Neural cell (in vitro differentiated cells): Measurements from ENCODE around the gene KLF12. TPM values are rescaled to one million over a fixed set of nuclear protein-coding genes. Genes with fewer than 3 reads are reported as not detected.

Experiments used
- H2AFZ ChIP-seq: fragments of 200-600, 300-800 bp; sonication (generic), shearing (Covaris generic); 2 replicates; pipeline ENCODE4 v1.6.0; 2014; ENCODE audit warnings: low read depth, mild to moderate bottlenecking, antibody characterized with exemption, low read length, moderate library complexity
- H3F3A ChIP-seq: fragments of 200-600 bp; shearing (Covaris generic); 2 replicates; pipeline ENCODE4 v1.6.1; 2016; ENCODE audit warnings: mild to moderate bottlenecking, moderate library complexity, mixed read lengths, antibody characterized with exemption, low read length; ENCODE audit not compliant: insufficient read depth, poor library complexity, severe bottlenecking
- H3K27ac ChIP-seq: fragments of 200-600, 300-800 bp; sonication (generic), shearing (Covaris generic); 2 replicates; pipeline ENCODE4 v1.5.1; 2014; ENCODE audit warnings: mild to moderate bottlenecking, low read length, moderate library complexity
- H3K27me3 ChIP-seq: fragments of 300-800, 200-600 bp; sonication (generic), shearing (Covaris generic); 2 replicates; pipeline ENCODE4 v1.6.0; 2014; ENCODE audit warnings: mild to moderate bottlenecking, low read depth, low read length, moderate library complexity; ENCODE audit not compliant: insufficient read depth
- H3K36me3 ChIP-seq: fragments of 300-800, 200-600 bp; sonication (generic), shearing (Covaris generic); 2 replicates; pipeline ENCODE4 v1.5.1; 2014; ENCODE audit warnings: mild to moderate bottlenecking, antibody characterized with exemption, low read length, moderate library complexity; ENCODE audit not compliant: insufficient read depth
- H3K4me2 ChIP-seq: fragments of 300-800, 200-600 bp; sonication (generic), shearing (Covaris generic); 2 replicates; pipeline ENCODE4 v1.6.0; 2014; ENCODE audit warnings: mild to moderate bottlenecking, low read length
- H3K4me3 ChIP-seq: fragments of 300-800, 200-600 bp; sonication (generic), shearing (Covaris generic); 2 replicates; pipeline ENCODE4 v1.5.1; 2014; ENCODE audit warnings: mild to moderate bottlenecking, low read length, moderate library complexity
- H3K79me2 ChIP-seq: fragments of 200-600 bp; shearing (Covaris generic); replicated peaks from 2 replicates; pipeline ENCODE4 v1.6.0; 2014; ENCODE audit warnings: mild to moderate bottlenecking, low read length, moderate library complexity; ENCODE audit not compliant: insufficient read depth
- H3K9ac ChIP-seq: fragments of 300-800, 200-600 bp; sonication (generic), shearing (Covaris generic); 2 replicates; pipeline ENCODE4 v1.6.1; 2016; ENCODE audit warnings: mild to moderate bottlenecking, low read length, mixed read lengths
- H3K9me2 ChIP-seq: fragments of 200-600 bp; shearing (Covaris generic); 2 replicates; pipeline ENCODE4 v1.6.1; 2016; ENCODE audit warnings: mild to moderate bottlenecking, low read length, mixed read lengths; ENCODE audit not compliant: insufficient read depth
- H3K9me3 ChIP-seq: fragments of 200-600, 300-800 bp; sonication (generic), shearing (Covaris generic); 2 replicates; pipeline ENCODE4 v1.6.1; 2016; ENCODE audit warnings: mild to moderate bottlenecking, mixed run types, low read length, moderate library complexity, mixed read lengths
- H4K20me1 ChIP-seq: fragments of 200-600 bp; shearing (Covaris generic); 2 replicates; pipeline ENCODE4 v1.6.1; 2016; ENCODE audit warnings: mild to moderate bottlenecking, mixed run types; ENCODE audit not compliant: insufficient read depth
- EP300 ChIP-seq: fragments of 450-650 bp; conservative IDR thresholded peaks from 2 replicates; pipeline ENCODE4 v1.6.1; 2014; ENCODE audit warnings: antibody characterized with exemption, mild to moderate bottlenecking, moderate library complexity; ENCODE audit not compliant: poor library complexity, severe bottlenecking
- EZH2 ChIP-seq: fragments of 200-600, 300-800 bp; shearing (Covaris generic), sonication (generic); IDR thresholded peaks from 2 replicates; pipeline ENCODE4 v1.6.1; 2014; ENCODE audit warnings: antibody characterized with exemption, low read length, borderline replicate concordance, mild to moderate bottlenecking; ENCODE audit not compliant: insufficient read depth, poor library complexity, severe bottlenecking
- MXI1 ChIP-seq: fragments of 450-650 bp; conservative IDR thresholded peaks from 2 replicates; pipeline ENCODE4 v1.6.1; 2014; ENCODE audit warnings: antibody characterized with exemption, mild to moderate bottlenecking; ENCODE audit not compliant: poor library complexity, severe bottlenecking
- POLR2AphosphoS5 ChIP-seq: IDR thresholded peaks from 2 replicates; pipeline ENCODE4 v1.6.1; 2012
- RAD21 ChIP-seq: fragments of 450-650 bp; conservative IDR thresholded peaks from 2 replicates; pipeline ENCODE4 v1.6.1; 2014; ENCODE audit warnings: antibody characterized with exemption, mild to moderate bottlenecking, moderate library complexity
- SMC3 ChIP-seq: fragments of 450-650 bp; conservative IDR thresholded peaks from 2 replicates; pipeline ENCODE4 v1.6.1; 2014; ENCODE audit warnings: antibody characterized with exemption, mild to moderate bottlenecking, moderate library complexity; ENCODE audit not compliant: poor library complexity
- TAF1 ChIP-seq: IDR thresholded peaks from 2 replicates; pipeline ENCODE4 v1.6.1; 2012; ENCODE audit warnings: low read depth
- polyA plus RNA-seq: library from polyadenylated mRNA; depleted of rRNA; stranded (reverse); fragments of >200 nt; gene quantifications from 2 replicates; pipeline ENCODE4 v1.2.3, GENCODE V29; 2014
- TF ChIP-seq, protein P1 (sequence below): fragments of 450-650 bp; IDR thresholded peaks from 2 replicates; pipeline ENCODE4 v1.5.1; 2014; ENCODE audit warnings: antibody characterized with exemption, mild to moderate bottlenecking, moderate library complexity; ENCODE audit not compliant: poor library complexity, severe bottlenecking
- TF ChIP-seq, protein P2 (sequence below): IDR thresholded peaks from 2 replicates; pipeline ENCODE4 v1.6.1; 2012; ENCODE audit warnings: borderline replicate concordance

The KLF12 gene
- polyA plus RNA-seq, 1 donor from 2014 or later = 53.5 TPM

DNA sequence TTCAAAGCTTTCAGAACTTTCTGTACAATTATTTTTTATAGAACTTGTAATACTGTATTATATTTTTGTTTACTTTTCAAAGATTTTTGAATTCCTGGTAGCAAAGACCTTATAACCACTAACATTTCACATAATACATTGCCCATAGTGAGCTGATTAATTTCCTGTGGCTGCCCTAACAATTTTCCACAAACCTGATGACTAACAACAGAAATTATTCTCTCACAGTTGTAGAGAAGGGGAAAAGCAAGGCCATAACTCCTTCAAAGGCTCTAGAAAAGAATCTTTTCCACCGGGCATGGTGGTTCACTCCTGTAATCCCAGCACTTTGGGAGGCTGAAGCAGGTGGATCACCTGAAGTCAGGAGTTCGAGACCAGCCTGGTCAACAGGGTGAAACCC lies 19.1 kb downstream of the KLF12 start:
- Histone ChIP-seq H3K36me3 (no peaks in the 10 kb centered on the region), H3K4me2 (no peak overlapping the region), H3K27ac (no peak overlapping the region), H4K20me1 (no peaks in the 10 kb centered on the region), H3F3A (no peaks in the 10 kb centered on the region), H2AFZ (no peak overlapping the region), H3K79me2 (peaks cover 91% of the 10 kb centered on the region), H3K27me3 (no peaks in the 10 kb centered on the region), H3K9me3 (no peaks in the 10 kb centered on the region), H3K4me3 (no peak overlapping the region), H3K9ac (no peak overlapping the region), H3K9me2 (no peaks in the 10 kb centered on the region)
- TF ChIP-seq RAD21 = no peak
- TF ChIP-seq POLR2AphosphoS5 = no peak
- TF ChIP-seq, protein P1, sequence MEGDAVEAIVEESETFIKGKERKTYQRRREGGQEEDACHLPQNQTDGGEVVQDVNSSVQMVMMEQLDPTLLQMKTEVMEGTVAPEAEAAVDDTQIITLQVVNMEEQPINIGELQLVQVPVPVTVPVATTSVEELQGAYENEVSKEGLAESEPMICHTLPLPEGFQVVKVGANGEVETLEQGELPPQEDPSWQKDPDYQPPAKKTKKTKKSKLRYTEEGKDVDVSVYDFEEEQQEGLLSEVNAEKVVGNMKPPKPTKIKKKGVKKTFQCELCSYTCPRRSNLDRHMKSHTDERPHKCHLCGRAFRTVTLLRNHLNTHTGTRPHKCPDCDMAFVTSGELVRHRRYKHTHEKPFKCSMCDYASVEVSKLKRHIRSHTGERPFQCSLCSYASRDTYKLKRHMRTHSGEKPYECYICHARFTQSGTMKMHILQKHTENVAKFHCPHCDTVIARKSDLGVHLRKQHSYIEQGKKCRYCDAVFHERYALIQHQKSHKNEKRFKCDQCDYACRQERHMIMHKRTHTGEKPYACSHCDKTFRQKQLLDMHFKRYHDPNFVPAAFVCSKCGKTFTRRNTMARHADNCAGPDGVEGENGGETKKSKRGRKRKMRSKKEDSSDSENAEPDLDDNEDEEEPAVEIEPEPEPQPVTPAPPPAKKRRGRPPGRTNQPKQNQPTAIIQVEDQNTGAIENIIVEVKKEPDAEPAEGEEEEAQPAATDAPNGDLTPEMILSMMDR = no peak
- TF ChIP-seq EZH2 = no peak
- TF ChIP-seq, protein P2, sequence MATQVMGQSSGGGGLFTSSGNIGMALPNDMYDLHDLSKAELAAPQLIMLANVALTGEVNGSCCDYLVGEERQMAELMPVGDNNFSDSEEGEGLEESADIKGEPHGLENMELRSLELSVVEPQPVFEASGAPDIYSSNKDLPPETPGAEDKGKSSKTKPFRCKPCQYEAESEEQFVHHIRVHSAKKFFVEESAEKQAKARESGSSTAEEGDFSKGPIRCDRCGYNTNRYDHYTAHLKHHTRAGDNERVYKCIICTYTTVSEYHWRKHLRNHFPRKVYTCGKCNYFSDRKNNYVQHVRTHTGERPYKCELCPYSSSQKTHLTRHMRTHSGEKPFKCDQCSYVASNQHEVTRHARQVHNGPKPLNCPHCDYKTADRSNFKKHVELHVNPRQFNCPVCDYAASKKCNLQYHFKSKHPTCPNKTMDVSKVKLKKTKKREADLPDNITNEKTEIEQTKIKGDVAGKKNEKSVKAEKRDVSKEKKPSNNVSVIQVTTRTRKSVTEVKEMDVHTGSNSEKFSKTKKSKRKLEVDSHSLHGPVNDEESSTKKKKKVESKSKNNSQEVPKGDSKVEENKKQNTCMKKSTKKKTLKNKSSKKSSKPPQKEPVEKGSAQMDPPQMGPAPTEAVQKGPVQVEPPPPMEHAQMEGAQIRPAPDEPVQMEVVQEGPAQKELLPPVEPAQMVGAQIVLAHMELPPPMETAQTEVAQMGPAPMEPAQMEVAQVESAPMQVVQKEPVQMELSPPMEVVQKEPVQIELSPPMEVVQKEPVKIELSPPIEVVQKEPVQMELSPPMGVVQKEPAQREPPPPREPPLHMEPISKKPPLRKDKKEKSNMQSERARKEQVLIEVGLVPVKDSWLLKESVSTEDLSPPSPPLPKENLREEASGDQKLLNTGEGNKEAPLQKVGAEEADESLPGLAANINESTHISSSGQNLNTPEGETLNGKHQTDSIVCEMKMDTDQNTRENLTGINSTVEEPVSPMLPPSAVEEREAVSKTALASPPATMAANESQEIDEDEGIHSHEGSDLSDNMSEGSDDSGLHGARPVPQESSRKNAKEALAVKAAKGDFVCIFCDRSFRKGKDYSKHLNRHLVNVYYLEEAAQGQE = no peak
- TF ChIP-seq MXI1 = no peak
- TF ChIP-seq TAF1 = no peak
- TF ChIP-seq EP300 = no peak
- no peak for TF ChIP-seq SMC3

DNA sequence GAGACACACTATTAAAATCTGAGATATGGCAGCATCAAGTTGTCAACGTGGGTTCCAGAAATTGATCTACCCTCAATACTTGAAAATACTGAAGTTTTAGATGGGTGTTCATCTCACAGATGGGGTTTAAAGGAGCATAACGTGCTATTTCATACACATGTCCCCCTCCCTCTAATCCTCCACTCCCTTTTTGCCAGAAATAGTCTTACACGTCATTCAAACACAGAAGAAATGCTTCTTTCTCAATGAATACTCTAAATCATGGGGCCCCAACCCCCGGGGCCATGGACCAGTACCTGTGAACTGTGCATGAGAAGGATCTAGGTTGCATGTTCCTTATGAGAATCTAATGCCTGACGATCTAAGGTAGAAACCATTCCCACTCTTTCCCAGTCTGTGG lies 19.6 kb downstream of the KLF12 start:
- Histone ChIP-seq H3K9me2 (no peaks in the 10 kb centered on the region), H3F3A (no peaks in the 10 kb centered on the region), H3K4me2 (no peak overlapping the region), H4K20me1 (no peaks in the 10 kb centered on the region), H3K27ac (no peak overlapping the region), H3K4me3 (no peak overlapping the region), H2AFZ (no peak overlapping the region), H3K36me3 (no peaks in the 10 kb centered on the region), H3K9ac (no peak overlapping the region), H3K79me2 (peaks cover 91% of the 10 kb centered on the region), H3K9me3 (no peaks in the 10 kb centered on the region), H3K27me3 (no peaks in the 10 kb centered on the region)
- TF ChIP-seq EP300 (no peak), MXI1 (no peak), POLR2AphosphoS5 (no peak)
- TF ChIP-seq, protein P2 = no peak
